ENCODE measurements around the gene PIEZO2.

DNA sequence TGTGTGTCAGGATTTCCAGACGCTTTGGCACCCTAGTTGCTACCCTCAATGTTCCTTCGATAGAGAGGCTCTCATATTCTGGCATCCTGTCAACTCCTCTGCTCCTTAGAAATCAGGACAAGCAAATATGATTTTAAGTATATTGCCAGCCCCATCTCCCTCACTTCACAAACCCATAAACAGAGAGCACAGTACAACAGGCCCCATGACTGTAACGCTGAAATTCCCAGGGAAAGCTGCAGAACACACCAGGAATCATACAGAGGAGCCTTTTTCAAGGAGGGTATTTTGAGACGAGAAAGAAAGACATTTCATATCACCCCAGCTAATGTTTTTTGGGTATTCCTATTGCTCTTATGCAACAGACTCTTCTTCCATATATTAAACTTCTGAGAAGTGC, 460.6 kb downstream of the PIEZO2 start:
- TF ChIP-seq, protein P1, sequence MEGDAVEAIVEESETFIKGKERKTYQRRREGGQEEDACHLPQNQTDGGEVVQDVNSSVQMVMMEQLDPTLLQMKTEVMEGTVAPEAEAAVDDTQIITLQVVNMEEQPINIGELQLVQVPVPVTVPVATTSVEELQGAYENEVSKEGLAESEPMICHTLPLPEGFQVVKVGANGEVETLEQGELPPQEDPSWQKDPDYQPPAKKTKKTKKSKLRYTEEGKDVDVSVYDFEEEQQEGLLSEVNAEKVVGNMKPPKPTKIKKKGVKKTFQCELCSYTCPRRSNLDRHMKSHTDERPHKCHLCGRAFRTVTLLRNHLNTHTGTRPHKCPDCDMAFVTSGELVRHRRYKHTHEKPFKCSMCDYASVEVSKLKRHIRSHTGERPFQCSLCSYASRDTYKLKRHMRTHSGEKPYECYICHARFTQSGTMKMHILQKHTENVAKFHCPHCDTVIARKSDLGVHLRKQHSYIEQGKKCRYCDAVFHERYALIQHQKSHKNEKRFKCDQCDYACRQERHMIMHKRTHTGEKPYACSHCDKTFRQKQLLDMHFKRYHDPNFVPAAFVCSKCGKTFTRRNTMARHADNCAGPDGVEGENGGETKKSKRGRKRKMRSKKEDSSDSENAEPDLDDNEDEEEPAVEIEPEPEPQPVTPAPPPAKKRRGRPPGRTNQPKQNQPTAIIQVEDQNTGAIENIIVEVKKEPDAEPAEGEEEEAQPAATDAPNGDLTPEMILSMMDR (IDR thresholded peaks at IDR 0.05 in 4 of 5, conservative IDR thresholded peaks at IDR 0.05 in 1 of 5): no peak
- no peak for TF ChIP-seq POLR2A (IDR thresholded peaks at IDR 0.05)
